ENCODE measurements around the gene USO1. TPM values are rescaled to one million over a fixed set of nuclear protein-coding genes. Genes with fewer than 3 reads are reported as not detected.
A peak's percentile ranks its signal among the peaks of the same experiment; 100 is the strongest.
"Not testable (repeated sequence)": the region's sequence is repeated elsewhere in the genome, so short reads cannot be mapped to it uniquely, and the experiment has no call there.

USO1 gene
- total RNA-seq, 4 donors from 2014 or later, result 52.9 to 59.1 (median 57.6) TPM

DNA sequence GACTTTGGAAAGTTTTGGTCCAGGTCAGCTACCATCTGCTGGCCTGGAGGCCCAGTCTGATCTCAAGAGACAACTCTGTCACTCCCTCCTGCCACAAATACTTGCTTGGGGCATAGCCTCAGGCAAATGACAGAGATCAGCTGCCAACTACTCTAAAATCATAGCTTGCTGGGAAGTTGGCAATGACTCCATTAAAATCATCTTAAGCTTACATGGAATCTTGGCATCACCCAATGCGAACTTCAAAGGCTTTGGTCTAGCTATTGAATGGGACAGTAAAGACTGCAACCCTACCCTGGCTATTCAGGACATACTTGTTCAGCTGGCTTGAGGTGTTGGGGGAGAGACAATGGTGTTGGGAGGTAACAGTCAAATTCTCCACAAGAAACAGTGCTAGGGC lies 7.0 kb upstream of the USO1 start:
- 53 to 75% methylated on average over 1 of the region's 1 CpG for WGBS, 2 donors
- intact Hi-C loops (cut with DNase I; ENCODE audit: low total_unique reads), result no loop called here
- no peak for TF ChIP-seq POLR2A (IDR thresholded peaks at IDR 0.05)
- TF ChIP-seq, protein P1, sequence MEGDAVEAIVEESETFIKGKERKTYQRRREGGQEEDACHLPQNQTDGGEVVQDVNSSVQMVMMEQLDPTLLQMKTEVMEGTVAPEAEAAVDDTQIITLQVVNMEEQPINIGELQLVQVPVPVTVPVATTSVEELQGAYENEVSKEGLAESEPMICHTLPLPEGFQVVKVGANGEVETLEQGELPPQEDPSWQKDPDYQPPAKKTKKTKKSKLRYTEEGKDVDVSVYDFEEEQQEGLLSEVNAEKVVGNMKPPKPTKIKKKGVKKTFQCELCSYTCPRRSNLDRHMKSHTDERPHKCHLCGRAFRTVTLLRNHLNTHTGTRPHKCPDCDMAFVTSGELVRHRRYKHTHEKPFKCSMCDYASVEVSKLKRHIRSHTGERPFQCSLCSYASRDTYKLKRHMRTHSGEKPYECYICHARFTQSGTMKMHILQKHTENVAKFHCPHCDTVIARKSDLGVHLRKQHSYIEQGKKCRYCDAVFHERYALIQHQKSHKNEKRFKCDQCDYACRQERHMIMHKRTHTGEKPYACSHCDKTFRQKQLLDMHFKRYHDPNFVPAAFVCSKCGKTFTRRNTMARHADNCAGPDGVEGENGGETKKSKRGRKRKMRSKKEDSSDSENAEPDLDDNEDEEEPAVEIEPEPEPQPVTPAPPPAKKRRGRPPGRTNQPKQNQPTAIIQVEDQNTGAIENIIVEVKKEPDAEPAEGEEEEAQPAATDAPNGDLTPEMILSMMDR (IDR thresholded peaks at IDR 0.05), result no peak

DNA sequence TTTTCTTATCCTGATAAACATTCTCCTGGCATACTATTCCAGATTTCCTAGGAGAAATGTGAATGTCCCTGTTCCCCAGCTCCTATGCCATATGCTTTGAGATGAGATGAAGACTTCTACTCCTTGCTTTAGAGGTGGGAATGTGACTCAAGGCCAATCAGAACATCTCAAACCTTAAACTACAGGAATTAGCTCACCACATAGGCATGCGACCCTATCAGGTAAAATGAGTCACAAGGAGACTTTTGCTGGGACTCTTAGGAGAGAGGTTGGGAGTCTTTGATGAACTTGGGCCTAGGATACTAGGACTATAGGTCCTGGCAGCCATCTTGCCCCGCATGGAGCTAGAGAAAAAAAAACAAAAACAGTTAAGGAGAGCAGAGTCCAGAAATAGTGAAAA lies 5.8 kb upstream of the USO1 start:
- TF ChIP-seq, protein P1 (IDR thresholded peaks at IDR 0.05), result no peak
- WGBS, 2 donors, result 89 to 97% methylated on average over 2 of the region's 2 CpGs
- intact Hi-C loops (cut with DNase I; ENCODE audit: low total_unique reads), result no loop called here
- H3K4me3 ChIP-seq (ENCODE audit: low read depth, poor library complexity, severe bottlenecking), result no peak overlapping the region
- no peak for DNase-seq (ENCODE audit: low spot score in 2 of 2)

More for the DNA sequence above, 7.0 kb upstream of the USO1 start:
- DNase-seq (ENCODE audit: low spot score in 2 of 2), result no peak
- no peak overlapping the region for H3K4me3 ChIP-seq (ENCODE audit: low read depth, poor library complexity, severe bottlenecking)

- WGBS, 2 donors, result 47 to 49% methylated on average over 3 of the region's 3 CpGs
- no peak for TF ChIP-seq POLR2A (IDR thresholded peaks at IDR 0.05)
- TF ChIP-seq, protein P1 (IDR thresholded peaks at IDR 0.05), result no peak
- intact Hi-C loops (cut with DNase I; ENCODE audit: low total_unique reads), result no loop called here
- DNase-seq (ENCODE audit: low spot score in 2 of 2), result no peak
- no peak overlapping the region for H3K4me3 ChIP-seq (ENCODE audit: low read depth, poor library complexity, severe bottlenecking)
Measured at GRCh38 chr4:75722417-75722816, 2.0 kb upstream of the USO1 start.

- H3K4me3 ChIP-seq (ENCODE audit: low read depth, poor library complexity, severe bottlenecking), result no peak overlapping the region
- TF ChIP-seq POLR2A (IDR thresholded peaks at IDR 0.05), result no peak
- TF ChIP-seq, protein P1 (IDR thresholded peaks at IDR 0.05), result no peak
- DNase-seq (ENCODE audit: low spot score in 2 of 2), result no peak
- 2% methylated on average over 6 of the region's 6 CpGs for WGBS, 2 donors
- intact Hi-C loops (cut with DNase I; ENCODE audit: low total_unique reads), result no loop called here
Measured at GRCh38 chr4:75723163-75724065, 963 bp upstream of the USO1 start.

DNA sequence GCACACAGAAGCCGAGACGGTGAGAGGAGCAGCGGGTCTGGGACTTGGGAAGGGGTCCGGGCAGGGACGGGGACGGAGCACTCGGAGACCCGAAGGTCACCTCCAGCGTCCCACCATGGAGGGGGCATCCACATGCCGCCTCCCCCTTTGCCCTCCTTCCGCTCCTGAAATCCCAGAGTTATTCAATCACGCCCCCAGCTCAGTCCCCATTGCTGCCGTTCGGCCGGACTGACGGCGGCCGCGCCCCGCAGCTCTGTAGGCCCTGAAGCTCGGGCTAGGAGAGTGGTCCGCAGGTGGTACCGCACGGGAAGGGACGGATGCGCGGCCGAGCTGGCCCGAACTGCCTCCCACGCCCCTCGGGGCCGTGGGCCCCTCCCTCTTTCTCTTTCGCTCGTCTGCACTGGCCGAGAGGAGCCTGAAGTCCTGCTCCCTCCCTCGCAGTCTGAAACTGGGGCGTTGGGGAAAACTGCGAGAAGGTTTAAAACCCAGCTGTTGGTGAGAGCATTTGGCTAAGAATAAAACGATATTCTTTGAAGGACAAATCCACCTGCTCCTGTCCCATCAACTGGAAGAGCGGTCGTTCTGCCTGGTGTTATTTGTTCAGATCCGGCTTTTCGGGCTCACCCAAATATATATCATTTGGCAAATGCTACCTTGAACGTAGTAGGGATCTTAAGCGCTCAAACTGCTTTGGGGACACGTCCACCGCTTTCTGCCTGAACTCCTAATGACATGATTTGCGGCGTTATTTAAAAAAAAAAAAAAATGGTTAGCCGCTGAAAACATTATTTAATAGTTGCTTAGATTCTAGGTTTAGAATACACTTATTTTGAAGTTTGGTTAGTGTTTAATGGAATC lies 719 bp downstream of the USO1 start:
- DNase-seq (ENCODE audit: low spot score in 2 of 2), result peak; percentile 59 to 94
- TF ChIP-seq, protein P1 (IDR thresholded peaks at IDR 0.05), result no peak
- TF ChIP-seq POLR2A (IDR thresholded peaks at IDR 0.05), result no peak
- intact Hi-C loops (cut with DNase I; ENCODE audit: low total_unique reads), result no loop called here
- WGBS, 2 donors, result 1 to 2% methylated on average over 43 to 47 of the region's 50 CpGs
- H3K4me3 ChIP-seq (ENCODE audit: low read depth, poor library complexity, severe bottlenecking), result peak overlapping the region; percentile 94

DNA sequence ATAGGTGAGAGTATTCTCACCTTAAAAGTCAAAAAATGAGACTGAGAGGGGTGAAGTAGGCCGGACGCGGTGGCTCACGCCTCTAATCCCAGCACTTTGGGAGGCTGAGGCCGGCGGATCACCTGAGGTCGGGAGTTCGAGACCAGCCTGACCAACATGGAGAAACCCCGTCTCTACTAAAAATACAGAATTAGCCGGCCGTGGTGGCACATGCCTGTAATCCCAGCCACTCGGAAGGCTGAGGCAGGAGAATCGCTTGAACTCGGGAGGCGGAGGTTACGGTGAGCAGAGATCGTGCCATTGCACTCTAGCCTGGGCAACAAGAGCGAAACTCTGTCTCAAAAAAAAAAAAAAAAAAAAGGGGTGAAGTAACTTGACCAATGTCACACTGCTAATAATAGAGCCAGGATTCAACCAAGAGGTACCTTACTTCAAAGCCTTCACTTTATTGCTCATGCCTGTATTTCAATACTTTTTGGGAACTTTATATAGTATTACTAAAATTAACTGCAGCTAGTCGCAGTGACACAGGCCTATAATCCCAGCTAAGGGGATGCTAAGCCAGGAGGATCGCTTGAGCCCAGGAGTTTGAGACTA lies 1.7 kb downstream of the USO1 start:
- intact Hi-C loops (cut with DNase I; ENCODE audit: low total_unique reads); H3K4me3 ChIP-seq (ENCODE audit: low read depth, poor library complexity, severe bottlenecking); DNase-seq (ENCODE audit: low spot score in 2 of 2): not testable (repeated sequence)
- WGBS, 2 donors, result 63 to 73% methylated on average over 20 of the region's 20 CpGs
